Measurements from ENCODE around the gene XPR1.
"Not testable (repeated sequence)": the region's sequence is repeated elsewhere in the genome, so short reads cannot be mapped to it uniquely, and the experiment has no call there.

The XPR1 gene

GRCh38 chr1:180811886-180812285, 180.1 kb downstream of the XPR1 start:
- no peak for FAIRE-seq
- TF ChIP-seq TAF1 (IDR thresholded peaks at IDR 0.05; ENCODE audit: low read depth, low read length) = no peak
- TF ChIP-seq POU2F2 (IDR thresholded peaks at IDR 0.05; ENCODE audit: low read depth, low read length) = no peak
- no peak for TF ChIP-seq SPI1 (IDR thresholded peaks at IDR 0.05; ENCODE audit: low read depth, low read length)
- no peak for TF ChIP-seq POLR2A (IDR thresholded peaks at IDR 0.05; ENCODE audit: low read depth, low read length)
- TF ChIP-seq POLR2AphosphoS5 (IDR thresholded peaks at IDR 0.05; ENCODE audit: low read depth, low read length) = no peak
- TF ChIP-seq PAX5 (IDR thresholded peaks at IDR 0.05; ENCODE audit: insufficient read depth, low read length, severe bottlenecking) = no peak

DNA sequence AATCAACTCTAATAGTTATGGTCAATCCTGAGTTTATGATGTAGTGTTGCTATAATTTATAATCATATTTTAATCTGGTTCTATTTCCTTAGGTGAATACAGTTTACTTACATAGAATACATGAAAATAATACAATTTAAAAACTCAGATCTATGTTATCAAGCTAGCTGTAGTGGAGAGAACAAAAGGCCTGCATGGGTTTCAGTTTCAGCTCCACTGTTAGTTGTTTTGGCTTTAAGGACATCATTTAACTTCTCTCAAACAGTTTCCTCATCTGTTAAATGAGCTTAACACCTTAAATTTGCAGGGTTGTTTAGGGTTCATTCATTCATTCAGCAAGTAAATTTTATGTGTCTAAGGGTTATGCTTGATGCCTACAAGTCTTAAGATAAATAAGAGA, 182.4 kb downstream of the XPR1 start:
- TF ChIP-seq SPI1 (IDR thresholded peaks at IDR 0.05; ENCODE audit: low read depth, low read length) (no peak), POU2F2 (IDR thresholded peaks at IDR 0.05; ENCODE audit: low read depth, low read length) (no peak), POLR2AphosphoS5 (IDR thresholded peaks at IDR 0.05; ENCODE audit: low read depth, low read length) (no peak), POLR2A (IDR thresholded peaks at IDR 0.05; ENCODE audit: low read depth, low read length) (no peak), TAF1 (IDR thresholded peaks at IDR 0.05; ENCODE audit: low read depth, low read length) (no peak), PAX5 (IDR thresholded peaks at IDR 0.05; ENCODE audit: insufficient read depth, low read length, severe bottlenecking) (no peak)
- FAIRE-seq (no peak), DNase-seq (ENCODE audit: insufficient read length, low spot score) (no peak)

More at GRCh38 chr1:180811886-180812285, 180.1 kb downstream of the XPR1 start:
- DNase-seq (ENCODE audit: insufficient read length, low spot score) = no peak

- DNase-seq (ENCODE audit: insufficient read length, low spot score) (no peak), FAIRE-seq (no peak)
- TF ChIP-seq POLR2A (IDR thresholded peaks at IDR 0.05; ENCODE audit: low read depth, low read length) (no peak), POU2F2 (IDR thresholded peaks at IDR 0.05; ENCODE audit: low read depth, low read length) (no peak), POLR2AphosphoS5 (IDR thresholded peaks at IDR 0.05; ENCODE audit: low read depth, low read length) (no peak), SPI1 (IDR thresholded peaks at IDR 0.05; ENCODE audit: low read depth, low read length) (no peak), PAX5 (IDR thresholded peaks at IDR 0.05; ENCODE audit: insufficient read depth, low read length, severe bottlenecking) (no peak), TAF1 (IDR thresholded peaks at IDR 0.05; ENCODE audit: low read depth, low read length) (no peak)
Observed at GRCh38 chr1:180815188-180815587, 183.4 kb downstream of the XPR1 start.

- FAIRE-seq (no peak), DNase-seq (ENCODE audit: insufficient read length, low spot score) (no peak)
Observed at GRCh38 chr1:180816132-180816531, 184.3 kb downstream of the XPR1 start.

DNA sequence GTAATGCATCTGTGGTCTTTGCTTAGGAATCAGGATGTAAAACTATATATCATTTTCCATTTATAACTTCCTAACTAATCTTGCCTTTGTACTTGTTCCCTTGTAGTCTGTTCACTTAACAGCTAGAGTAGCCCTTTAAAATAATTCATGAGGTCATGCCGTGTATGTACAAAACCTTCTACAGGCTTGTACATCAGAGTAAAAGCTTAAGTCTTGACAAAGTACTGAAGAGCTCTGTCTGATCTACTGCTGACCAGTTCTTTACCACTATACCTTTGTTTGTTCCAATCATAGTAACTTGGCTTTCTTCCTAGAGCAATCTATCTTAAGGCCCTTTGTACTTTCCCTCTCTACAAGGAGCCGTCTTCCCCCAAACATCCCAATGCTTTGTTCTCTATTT, 190.1 kb downstream of the XPR1 start:
- no peak for TF ChIP-seq POU2F2 (IDR thresholded peaks at IDR 0.05; ENCODE audit: low read depth, low read length)
- no peak for TF ChIP-seq PAX5 (IDR thresholded peaks at IDR 0.05; ENCODE audit: insufficient read depth, low read length, severe bottlenecking)
- no peak for TF ChIP-seq POLR2AphosphoS5 (IDR thresholded peaks at IDR 0.05; ENCODE audit: low read depth, low read length)
- TF ChIP-seq TAF1 (IDR thresholded peaks at IDR 0.05; ENCODE audit: low read depth, low read length) = no peak
- no peak for TF ChIP-seq SPI1 (IDR thresholded peaks at IDR 0.05; ENCODE audit: low read depth, low read length)
- no peak for TF ChIP-seq POLR2A (IDR thresholded peaks at IDR 0.05; ENCODE audit: low read depth, low read length)
- FAIRE-seq (no peak), DNase-seq (ENCODE audit: insufficient read length, low spot score) (no peak)

More at GRCh38 chr1:180816132-180816531, 184.3 kb downstream of the XPR1 start:
- TF ChIP-seq PAX5 (IDR thresholded peaks at IDR 0.05; ENCODE audit: insufficient read depth, low read length, severe bottlenecking) (no peak), POU2F2 (IDR thresholded peaks at IDR 0.05; ENCODE audit: low read depth, low read length) (no peak), TAF1 (IDR thresholded peaks at IDR 0.05; ENCODE audit: low read depth, low read length) (no peak), POLR2AphosphoS5 (IDR thresholded peaks at IDR 0.05; ENCODE audit: low read depth, low read length) (no peak), SPI1 (IDR thresholded peaks at IDR 0.05; ENCODE audit: low read depth, low read length) (no peak), POLR2A (IDR thresholded peaks at IDR 0.05; ENCODE audit: low read depth, low read length) (no peak)

DNA sequence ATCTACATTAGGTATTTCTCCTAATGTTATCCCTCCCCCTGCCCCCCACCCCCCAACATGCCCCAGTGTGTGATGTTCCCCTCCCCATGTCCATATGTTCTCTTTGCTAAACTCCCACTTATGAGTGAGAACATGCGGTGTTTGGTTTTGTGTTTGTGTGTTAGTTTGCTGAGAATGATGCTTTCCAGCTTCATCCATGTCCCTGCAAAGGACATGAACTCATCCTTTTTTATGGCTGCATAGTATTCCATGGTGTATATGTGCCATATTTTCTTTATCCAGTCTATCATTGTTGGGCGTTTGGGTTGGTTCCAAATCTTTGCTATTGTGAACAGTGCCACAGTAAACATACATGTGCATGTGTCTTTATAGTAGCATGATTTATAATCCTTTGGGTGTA, 199.7 kb downstream of the XPR1 start:
- not testable (repeated sequence) for DNase-seq (ENCODE audit: insufficient read length, low spot score); FAIRE-seq

DNA sequence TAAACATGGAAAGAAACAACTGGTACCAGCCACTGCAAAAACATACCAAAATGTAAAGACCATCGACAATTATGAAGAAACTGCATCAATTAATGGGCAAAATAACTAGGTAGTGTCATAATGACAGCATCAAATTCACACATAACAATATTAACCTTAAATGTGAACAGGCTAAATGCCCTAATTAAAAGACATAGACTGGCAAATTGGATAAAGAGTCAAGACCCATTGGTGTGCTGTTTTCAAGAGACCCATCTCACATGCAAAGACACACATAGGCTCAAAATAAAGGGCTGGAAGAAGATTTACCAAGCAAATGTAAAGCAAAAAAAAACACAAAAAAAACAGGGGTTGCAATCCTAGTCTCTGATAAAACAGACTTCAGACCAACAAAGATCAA, 201.4 kb downstream of the XPR1 start:
- FAIRE-seq; DNase-seq (ENCODE audit: insufficient read length, low spot score): not testable (repeated sequence)

GRCh38 chr1:180836449-180836848, 204.6 kb downstream of the XPR1 start:
- DNase-seq (ENCODE audit: insufficient read length, low spot score) (no peak), FAIRE-seq (no peak)
- no peak for TF ChIP-seq PAX5 (IDR thresholded peaks at IDR 0.05; ENCODE audit: insufficient read depth, low read length, severe bottlenecking)
- TF ChIP-seq POU2F2 (IDR thresholded peaks at IDR 0.05; ENCODE audit: low read depth, low read length) = no peak
- TF ChIP-seq TAF1 (IDR thresholded peaks at IDR 0.05; ENCODE audit: low read depth, low read length) = no peak
- no peak for TF ChIP-seq POLR2A (IDR thresholded peaks at IDR 0.05; ENCODE audit: low read depth, low read length)
- no peak for TF ChIP-seq POLR2AphosphoS5 (IDR thresholded peaks at IDR 0.05; ENCODE audit: low read depth, low read length)
- TF ChIP-seq SPI1 (IDR thresholded peaks at IDR 0.05; ENCODE audit: low read depth, low read length) = no peak

GRCh38 chr1:180837020-180837419, 205.2 kb downstream of the XPR1 start:
- TF ChIP-seq SPI1 (IDR thresholded peaks at IDR 0.05; ENCODE audit: low read depth, low read length) (0 out of 2 replicates have a peak, but pooled peaks have one; percentile 11), TAF1 (IDR thresholded peaks at IDR 0.05; ENCODE audit: low read depth, low read length) (no peak)
- no peak for FAIRE-seq
- DNase-seq (ENCODE audit: insufficient read length, low spot score) = no peak

DNA sequence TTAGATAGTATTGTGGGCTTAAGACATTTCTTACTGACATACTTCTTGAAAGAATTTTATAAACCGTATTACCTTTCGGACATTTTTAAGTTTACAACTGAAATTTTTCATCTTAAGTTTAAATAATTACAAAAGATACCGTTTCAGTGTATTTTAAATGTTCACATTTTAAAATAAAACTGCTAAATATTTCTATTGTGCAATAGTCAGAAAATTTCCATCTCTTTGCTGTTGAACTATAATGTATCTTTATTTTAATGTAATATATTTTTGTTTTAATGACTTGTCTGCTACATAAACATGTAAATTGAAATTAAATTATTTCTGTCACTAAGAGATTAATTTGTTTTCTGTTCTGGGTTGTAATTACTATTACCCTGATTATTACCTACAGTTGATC, 206.7 kb downstream of the XPR1 start:
- TF ChIP-seq TAF1 (IDR thresholded peaks at IDR 0.05; ENCODE audit: low read depth, low read length) (no peak), SPI1 (IDR thresholded peaks at IDR 0.05; ENCODE audit: low read depth, low read length) (no peak)
- no peak for FAIRE-seq
- no peak for DNase-seq (ENCODE audit: insufficient read length, low spot score)

DNA sequence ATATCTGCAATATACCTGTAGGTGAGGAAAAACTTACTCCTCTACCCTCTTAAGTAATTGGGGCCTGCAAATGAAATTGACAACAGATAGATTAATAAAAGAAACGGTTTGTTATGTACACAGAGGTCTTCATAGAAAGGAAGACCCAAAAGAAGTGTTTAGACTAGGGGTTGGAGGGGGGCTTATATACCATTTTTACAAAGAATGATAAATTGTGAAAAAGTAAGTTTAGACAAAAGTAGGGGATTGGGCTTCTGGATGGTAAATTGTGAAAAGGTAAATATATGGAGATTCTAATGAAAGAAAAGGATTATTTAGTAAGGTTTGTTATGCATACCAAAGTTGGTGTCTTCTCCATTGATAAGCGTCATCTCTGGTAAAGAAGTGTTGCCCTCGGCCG, 207.7 kb downstream of the XPR1 start:
- TF ChIP-seq POU2F2 (IDR thresholded peaks at IDR 0.05; ENCODE audit: low read depth, low read length) (no peak), PAX5 (IDR thresholded peaks at IDR 0.05; ENCODE audit: insufficient read depth, low read length, severe bottlenecking) (no peak), POLR2A (IDR thresholded peaks at IDR 0.05; ENCODE audit: low read depth, low read length) (no peak), SPI1 (IDR thresholded peaks at IDR 0.05; ENCODE audit: low read depth, low read length) (no peak), TAF1 (IDR thresholded peaks at IDR 0.05; ENCODE audit: low read depth, low read length) (no peak)
- FAIRE-seq = no peak
- DNase-seq (ENCODE audit: insufficient read length, low spot score) = no peak
